Retina (tissue), 1 donor: ENCODE results near the gene PCLO.
A peak's percentile ranks its signal among the peaks of the same experiment; 100 is the strongest.

Experiments
- DNase-seq: peaks from one replicate; pipeline ENCODE4 v3.0.0-alpha.2; 2016

The PCLO gene

DNA sequence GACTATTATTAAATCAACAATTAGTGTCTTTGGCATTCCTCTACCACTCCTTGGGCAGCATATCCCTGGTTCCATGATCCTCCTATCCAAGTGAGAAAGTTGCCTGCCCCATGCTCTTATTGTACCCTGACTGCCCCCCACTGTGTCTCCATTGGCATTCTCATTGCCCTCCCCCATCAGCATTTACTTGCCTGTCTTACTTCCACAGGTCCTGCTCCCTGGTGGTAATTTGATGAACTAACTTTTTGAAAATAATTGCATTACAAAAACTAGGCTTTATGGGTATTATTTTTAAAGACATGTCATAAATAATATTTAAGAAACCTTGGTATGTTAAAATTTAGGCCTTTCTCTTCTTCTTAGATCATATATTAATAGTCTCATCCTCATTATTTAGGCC, 346.4 kb downstream of the PCLO start:
- no peak for DNase-seq

DNA sequence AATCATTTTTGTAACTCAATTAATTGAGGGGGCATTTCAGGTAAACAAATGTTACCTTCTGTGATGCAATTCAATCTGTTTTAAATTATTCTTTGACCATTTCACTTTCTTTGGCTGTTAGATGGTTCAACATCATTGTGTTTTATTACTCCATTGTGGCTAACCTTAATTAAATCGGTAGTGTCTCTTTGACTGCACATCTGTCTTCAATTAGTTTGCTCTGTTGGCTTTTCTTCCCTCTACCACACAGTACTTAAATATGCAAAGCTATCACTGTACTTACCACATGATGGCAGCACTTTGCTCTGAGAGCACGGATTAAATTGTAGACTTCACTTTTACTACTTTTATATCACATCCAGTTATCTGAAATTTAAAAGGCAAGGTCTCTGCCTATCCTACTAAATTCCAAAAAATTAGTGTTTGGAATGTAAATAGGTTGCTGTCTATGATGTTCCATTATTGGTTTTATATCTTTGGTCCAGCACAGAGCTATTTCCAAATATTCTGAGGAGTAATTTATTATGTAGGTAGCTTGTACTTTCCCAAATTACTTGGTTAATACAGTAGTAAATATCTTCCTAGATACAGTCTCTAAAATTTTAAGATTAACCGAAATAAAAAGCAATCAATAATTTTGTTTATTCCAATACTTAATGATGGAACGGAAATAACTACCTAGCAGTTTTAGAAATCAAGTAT, 352.0 kb downstream of the PCLO start:
- peak; percentile 48 for DNase-seq

DNA sequence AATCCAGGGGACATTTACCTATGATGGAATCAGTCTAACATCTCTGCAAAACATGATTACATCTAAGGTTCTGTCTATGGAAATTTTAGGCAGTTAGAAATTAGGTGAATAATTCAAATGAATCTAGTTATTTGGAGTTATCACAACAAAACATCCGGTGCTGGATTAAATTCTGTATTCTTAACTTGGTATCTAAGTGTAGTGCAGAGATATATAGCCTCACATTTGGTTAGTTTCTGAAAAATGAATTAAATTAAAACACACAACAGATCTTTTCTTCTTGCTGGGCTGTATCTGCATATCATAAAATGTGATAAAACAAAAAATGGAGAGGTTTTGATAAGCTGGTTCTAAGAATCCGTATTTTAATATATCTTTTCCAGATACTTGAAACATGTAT, 354.1 kb downstream of the PCLO start:
- no peak for DNase-seq

DNA sequence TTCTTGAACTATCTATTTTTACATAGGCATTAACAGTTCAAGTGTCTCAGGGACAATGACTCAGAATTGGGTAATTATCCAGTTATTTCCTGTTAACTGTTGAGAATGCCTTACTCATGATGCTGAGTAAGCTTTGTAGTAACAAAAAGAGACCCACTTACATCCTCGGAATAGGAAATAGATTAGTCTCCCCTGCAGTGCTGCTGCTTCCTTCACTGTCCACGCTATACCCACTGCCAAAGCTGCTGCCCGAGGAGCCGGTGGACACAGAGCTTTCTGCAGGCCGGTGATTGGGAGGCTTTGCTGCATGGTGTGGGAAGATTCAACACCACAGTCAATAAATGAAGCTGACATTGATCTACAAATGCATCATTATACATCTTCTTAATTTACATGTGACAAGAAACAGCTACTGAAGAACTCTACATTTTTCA, 357.1 kb downstream of the PCLO start:
- DNase-seq = no peak

DNA sequence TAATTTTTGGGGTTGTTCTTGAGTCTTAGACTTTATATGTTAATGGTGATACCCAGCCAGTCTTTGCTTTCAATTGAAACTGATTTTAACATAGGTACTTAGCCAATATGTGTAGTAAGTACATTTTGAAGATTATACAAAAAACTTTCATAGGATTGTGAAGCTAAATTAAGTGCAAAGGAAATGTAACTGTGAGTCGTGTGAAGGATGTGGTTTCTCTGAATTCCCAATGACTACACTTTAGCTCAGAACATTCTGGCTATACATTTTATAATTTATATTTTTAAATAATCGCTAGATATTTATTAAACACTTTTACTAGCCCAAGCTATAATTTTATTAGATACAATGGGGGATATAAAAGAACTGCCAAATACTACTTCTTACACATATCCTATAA, 359.3 kb downstream of the PCLO start:
- no peak for DNase-seq

DNA sequence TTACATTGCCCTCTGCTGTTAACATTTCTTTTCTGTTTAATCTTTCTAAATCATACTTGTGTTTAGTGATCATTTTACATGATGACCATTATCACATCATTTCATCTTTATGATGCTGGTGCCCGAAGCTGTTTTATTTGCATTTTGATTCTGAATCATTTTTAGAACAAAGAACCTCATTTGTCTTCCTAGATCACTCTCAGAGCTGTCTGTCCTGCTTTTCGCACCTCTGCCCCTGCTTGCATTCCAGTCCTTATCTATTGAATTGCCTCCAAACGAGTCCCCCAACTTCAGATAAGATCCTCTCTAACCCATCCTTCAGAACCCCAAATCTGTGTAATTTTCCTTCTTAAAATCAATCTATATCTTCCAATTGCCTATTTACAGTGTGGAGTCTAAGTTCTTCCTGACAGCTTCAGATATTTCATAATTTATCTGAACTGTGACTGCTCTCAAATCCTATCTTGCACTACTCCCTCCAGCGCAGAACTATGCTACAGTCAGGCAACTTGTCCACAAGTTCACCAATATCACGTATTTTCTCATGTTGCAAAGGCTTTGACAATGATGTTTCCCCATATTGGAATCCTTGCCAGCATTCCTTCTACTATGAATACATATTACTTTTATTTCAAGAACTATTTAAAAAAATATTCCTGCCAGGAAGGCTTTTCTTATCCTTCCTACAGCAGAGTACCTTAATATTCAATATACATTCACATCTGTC, 372.6 kb downstream of the PCLO start:
- no peak for DNase-seq

DNA sequence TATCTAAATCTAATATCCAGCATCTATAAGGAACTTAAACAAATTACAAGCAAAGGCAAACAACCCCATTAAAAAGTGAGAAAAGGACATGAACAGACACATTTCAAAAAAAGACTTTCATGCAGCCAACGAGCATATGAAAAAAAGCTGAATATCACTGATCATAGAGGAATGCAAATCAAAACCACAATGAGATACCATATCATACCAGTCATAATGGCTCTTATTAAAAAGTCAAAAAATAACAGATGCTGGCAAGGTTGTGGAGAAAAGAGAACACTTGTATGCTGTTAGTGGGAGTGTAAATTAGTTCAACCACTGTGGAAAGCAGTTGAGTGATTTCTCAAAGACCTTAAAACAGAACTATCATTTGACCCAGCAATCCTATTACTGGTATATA, 384.7 kb downstream of the PCLO start:
- DNase-seq = no peak

DNA sequence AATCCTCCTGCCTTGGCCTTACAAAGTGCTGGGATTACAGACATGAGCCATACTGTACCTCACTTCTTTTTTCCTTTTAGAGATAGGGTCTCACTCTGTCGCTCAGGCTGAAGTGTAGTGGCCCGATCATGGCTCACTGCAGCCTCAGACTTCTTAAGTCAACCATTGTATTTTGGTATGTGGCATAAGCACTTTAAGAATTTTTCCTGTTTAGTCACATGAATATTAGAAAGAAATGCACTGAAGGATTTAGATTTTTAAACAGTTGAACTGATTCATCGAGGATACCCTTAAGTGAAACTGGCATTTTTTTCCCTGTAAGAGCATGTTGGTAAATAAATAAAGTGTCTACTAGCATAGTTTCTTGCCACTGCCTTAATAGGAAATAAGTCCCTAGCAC, 399.8 kb downstream of the PCLO start:
- DNase-seq = no peak

DNA sequence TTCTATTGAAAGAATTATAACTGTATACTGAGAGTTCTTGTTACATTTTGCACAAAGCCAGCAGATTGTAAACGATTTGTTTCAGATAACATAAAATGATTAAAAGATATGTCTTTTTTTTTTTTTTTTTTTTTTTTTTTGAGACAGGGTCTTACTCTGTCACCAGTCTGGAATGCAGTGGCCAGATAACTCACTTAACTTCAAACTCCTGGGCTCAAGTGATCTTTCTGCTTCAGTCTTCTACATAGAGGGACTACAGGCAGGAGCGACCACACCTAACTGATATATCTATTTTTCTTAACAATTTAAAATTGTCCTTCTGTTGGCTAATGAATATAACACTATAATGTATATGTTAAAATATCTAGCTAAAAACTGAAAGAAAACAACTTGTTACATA, 401.9 kb downstream of the PCLO start:
- DNase-seq = no peak

DNA sequence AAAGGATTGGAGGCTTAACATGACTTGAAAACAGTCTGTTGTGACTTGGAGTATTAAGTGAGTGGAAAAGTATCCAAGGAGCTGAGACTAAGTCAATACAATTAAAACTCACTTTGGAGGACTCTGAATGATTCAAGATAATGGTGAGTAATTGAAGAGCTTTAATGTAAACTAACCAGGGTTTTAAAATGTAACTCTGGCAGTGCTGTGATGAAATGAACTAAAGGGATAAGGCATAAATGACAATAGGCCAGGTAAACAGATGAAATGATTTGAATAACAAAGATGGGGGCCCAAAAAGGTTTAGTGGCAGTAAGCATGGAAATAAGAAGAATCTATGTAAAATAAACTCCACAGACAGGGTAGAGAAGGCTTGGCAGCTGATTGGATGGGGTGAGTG, 402.6 kb downstream of the PCLO start:
- DNase-seq = no peak

DNA sequence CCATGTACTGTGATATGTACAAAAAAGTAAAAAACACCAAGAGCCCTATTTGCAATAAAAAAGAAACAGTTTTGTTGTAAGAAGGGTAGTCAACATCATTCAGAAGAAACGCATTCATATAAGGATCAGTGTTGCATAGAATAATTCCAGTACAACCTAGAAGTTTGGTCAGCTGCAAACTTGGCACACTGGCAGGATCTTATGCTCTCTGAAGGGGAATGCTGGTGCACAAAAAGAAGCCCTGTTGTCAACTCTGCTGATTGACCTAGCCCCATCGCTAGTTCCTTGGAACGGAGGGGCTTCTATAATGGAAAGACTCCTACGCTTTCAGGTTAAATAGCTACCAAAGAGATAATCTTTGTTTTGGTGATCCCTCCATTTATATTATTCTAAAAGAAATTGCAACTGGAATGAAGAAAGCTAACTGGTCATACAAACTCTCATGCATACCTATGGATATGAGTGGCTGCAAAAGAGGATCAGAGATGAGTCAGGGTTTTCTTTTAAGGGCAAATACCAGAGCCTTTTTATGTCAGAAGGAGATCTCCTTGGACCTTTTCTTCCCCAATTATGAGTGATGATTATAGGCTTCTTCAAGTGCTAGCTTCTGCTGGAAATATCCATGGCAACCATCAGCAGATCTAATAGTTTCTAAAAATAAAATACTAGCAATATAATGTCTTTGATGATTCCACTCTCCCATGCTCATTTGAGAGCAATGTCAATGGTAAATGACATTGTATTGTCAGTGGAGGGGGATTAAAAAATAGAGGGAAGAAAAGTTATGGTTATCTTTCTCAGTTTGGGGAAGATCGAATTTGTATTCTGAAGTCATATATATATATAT, 406.8 kb downstream of the PCLO start:
- DNase-seq = no peak

DNA sequence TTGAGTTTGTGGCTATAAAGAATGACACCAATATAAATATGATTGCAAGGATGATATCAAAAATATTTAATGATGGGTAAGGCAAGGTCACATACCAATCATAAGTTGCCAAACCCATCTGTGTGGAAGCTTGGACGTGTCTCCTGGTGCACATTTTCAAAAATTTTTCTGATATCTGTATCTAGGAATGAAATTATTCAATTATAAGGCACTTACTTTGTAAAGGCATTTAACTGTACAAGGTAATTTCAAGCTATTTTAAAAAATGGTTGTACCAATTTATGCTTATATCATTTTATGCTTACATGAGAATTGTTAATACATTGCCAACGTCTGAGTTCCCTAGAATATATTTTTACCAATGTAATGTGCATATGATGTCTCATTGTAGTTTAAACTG, 412.7 kb downstream of the PCLO start:
- no peak for DNase-seq

DNA sequence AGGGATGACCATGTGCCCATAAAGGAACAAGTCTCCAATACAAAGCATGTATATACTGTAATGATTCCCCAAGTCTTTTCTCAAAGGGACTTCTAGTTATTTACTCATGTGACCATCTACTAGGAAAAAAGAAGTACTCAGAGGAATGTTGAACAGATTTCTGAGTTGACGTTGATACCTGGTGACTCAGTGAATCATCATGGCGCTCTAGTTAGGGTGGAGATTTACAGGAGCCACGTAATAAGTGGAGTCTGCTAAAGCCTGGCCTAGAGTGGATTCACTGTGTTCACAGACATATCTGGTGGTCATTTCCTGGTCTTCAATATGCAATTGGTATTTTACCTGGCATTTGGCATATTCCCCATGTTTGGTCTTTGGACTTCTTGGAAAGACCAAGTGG, 416.9 kb downstream of the PCLO start:
- no peak for DNase-seq

DNA sequence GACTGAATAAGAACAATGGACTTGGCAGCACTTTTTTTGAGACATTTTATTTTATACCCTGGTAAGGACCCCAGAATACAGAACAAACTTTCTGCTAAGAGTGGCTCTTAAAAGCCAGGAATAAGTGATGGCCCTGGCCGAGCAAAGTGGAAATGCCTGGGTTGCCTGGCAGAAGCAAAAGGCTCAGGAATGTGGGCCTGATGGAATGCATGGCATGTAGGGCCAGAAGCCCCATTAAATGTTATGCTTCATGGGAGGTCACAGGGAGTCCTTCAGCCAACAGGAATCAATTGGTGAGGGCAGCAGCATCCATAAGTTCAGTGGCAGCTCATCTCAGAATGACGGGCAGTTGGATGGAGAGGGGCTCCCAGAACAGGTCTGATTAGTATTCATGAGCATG, 417.6 kb downstream of the PCLO start:
- DNase-seq = no peak

DNA sequence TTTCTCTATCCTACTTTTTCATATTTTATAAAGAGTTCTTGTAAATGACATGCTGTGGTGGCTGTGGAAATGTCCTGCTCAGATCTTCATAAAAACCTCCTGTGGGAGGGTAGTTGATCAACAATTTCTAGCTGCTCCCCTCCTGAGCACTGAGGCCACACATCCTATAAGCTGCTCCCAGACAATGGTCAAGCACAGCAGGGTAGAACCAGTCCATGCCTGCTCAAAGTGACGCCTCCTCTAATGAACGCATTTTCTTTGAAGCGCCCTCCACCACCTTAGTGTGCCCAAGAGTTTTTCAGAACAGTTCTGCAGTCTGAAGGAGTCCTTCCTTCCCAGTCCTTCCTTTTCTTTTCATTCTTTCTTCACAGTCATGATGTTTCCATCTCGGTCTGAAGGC, 420.5 kb downstream of the PCLO start:
- DNase-seq = no peak

DNA sequence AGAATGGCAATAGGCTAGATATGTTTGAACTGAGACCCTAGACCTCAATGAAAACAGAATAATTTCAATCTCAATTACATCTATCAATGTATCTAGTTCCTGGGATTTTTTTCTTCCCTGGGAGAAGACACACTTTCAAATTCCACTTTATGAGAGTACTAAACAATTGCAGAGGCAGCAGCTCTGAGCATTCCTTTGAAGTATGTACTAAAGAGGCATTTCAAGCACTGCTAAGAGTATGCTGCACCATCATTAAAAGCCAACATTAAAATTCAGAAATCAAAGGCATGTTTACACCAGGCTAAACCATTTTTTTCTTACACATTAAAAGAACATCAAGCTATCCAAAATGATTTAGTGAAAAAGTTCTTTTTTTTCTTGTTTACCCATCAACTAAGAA, 421.2 kb downstream of the PCLO start:
- DNase-seq = no peak

DNA sequence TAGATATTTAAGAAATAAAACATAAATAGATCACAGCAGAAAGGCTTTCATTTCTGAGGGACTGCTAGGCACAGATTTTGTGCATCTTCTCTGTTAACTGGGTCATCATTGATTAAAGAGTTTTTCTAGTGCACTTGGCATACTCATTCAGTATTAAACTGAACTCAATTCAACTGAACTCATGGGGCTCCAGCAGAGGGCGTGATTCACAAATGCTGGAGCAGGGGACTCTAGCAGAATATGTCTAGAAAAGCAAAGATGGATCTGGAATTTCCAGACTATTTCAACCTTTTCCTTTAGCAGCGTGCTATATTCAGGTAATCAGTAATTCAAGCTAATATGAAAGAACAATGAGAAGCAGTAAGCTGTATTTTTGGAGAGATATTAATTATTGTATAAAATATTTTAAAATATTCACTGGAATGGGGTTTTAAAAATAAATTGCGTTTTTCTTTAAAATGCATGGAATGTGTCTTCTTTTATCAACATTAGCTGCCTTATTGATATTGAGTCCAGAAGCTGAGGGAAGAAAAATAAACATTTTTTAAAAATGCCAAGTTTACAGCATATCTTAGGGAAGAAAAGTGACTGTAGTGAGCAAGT, 422.3 kb downstream of the PCLO start:
- no peak for DNase-seq

DNA sequence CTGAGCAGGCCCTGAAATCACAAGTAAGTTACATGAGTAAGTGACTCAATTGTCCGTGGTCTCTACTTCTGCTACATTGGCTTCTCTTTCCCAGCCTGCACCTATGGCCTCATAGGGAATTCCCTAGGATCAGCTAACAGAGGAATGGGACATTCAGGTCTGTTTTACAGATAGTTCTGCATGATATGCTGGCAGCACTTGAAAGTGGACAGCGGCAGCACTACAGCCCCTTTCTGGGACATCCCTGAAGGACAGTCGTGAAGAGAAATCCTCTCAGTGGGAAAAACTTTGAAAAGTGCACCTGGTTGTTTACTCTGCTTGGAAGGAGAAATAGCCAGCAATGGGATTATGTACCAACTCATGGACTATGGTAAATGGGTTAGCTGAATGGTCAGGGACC, 426.1 kb downstream of the PCLO start:
- no peak for DNase-seq

DNA sequence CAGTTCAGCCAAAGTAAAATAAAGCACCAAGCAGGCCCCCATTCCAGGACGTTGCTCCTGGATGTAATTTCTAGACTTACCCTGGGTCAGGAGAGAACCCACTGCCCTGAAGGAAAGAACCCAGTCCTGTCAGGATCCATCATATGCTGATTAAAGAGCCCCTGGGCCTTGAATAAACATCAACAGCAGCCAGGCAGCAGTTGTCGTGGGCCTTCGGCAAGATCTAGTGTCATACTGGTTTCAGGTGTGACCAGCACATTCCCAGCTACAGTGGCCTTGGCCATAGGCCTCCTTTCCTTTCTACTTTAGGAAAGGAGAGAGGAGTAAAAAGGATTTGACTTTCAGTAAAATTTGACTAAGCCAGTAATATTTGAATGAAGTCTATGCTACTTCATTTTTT, 430.0 kb downstream of the PCLO start:
- no peak for DNase-seq

DNA sequence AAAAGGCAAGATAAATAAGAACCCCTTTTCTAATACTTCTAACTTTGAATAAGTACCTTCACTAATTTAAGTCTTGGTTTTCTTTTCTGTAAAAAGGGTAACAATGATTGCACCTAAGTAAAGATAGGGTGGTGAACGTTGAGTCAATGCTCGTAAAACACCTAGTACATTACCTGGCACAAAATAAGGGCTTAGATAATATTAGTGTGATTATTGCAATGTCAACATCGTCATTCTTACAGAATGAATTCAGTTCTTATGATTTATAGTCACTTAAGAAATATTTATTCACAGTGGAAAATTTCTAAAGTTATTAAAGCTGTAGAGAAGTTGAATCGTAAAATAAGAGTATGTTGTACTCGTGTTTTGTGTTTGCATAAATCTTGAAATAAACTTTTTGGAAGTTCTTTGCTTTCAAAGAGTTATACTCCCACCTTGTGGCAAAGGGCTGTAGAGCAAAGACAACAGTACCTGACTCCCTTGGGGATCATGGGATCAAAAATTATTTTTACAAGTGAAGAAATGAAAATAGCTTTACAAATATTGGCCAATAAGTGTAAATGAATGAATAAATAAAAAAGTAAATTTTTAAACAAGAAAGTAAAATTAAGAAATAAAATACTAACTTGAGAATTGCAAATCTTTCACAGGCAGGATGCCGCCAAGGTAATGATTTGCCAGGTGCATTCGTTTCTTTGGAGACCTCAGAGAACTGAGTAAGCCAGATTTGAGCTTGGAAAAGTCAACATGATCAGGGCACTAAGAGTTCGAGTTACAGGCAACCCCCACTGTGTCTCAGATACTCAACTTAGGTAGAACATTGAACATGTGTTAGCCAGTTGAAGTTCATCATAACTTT, 433.3 kb downstream of the PCLO start:
- no peak for DNase-seq

DNA sequence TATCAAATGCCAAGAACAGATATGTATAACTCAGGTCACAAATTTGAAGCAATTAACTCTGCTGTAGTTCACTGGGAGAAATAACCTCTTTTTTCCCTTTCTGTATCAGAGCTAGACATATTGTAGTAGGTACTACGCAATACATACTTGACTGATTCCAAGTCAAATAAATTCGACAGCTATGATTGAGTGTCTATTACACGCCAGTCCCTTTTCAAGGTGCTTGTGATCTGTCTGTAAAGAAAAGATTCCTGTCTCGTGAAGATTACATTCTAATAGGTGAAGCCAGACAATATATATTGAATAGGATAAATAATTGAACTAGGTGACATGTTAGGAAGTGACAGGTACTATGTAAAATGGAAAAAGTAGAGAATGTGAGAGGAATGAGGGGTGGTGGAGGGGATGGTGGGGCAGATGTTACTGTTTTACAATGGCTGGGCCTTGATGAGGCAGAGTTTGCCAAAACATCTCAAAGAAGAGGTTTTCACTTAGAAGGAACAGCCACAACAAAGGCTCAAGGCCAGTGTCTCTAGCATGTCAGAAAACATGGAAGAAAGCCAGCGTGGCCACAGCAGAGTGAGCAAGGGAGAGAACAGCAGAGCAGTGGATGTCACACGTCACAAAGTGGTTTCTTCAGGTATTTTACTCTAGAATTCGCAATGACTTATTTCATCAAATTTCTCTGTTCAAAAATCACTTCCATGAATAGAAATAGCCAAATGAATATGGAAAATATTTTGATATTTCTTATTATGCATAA, 436.5 kb downstream of the PCLO start:
- DNase-seq = no peak

DNA sequence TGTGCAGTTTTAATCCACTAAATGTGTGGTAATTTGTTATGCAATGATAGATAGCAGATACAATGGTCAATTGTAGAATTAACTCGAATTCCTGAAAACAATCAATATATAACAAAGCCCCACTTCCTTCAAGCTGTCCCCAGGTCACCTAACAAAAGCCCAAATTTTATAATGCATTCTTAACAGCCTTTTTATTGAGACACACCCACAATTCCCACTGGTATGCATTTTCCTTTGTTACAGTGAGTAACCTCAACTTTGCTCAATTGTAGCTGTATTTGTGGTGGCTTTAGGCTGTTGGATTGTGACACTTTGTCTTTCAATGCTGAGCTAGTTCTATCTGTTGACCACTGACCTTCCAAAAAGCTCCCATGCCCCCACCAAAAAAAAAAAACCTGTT, 439.3 kb downstream of the PCLO start:
- no peak for DNase-seq
